ENCODE data around the gene UPF2. TPM values are rescaled to one million over a fixed set of nuclear protein-coding genes. Genes with fewer than 3 reads are reported as not detected.

UPF2 gene
- polyA plus RNA-seq, 1 donor from 2014 or later: 14.3 TPM

GRCh38 chr10:12027539-12027938 is 15.1 kb downstream of the UPF2 start:
- no peak for TF ChIP-seq EZH2 (IDR thresholded peaks at IDR 0.05; ENCODE audit: borderline replicate concordance, insufficient read depth, low read length, poor library complexity, severe bottlenecking)
- TF ChIP-seq CTCF (IDR thresholded peaks at IDR 0.05; ENCODE audit: poor library complexity, severe bottlenecking): no peak
- TF ChIP-seq SMC3 (conservative IDR thresholded peaks at IDR 0.05; ENCODE audit: poor library complexity): no peak
- no peaks in the 10 kb centered on the region for H3K27me3 ChIP-seq (ENCODE audit: insufficient read depth, low read depth, low read length)
- no peaks in the 10 kb centered on the region for H4K20me1 ChIP-seq (ENCODE audit: insufficient read depth)
- no peak overlapping the region for H3K9ac ChIP-seq (ENCODE audit: low read length)
- H3F3A ChIP-seq (ENCODE audit: insufficient read depth, low read length, poor library complexity, severe bottlenecking): no peaks in the 10 kb centered on the region
- H3K79me2 ChIP-seq (replicated peaks; ENCODE audit: insufficient read depth, low read length): peaks cover 7% of the 10 kb centered on the region
- H3K4me2 ChIP-seq (ENCODE audit: low read length): no peak overlapping the region
- no peak overlapping the region for H3K4me3 ChIP-seq (ENCODE audit: low read length)
- peaks cover 7% of the 10 kb centered on the region for H3K36me3 ChIP-seq (ENCODE audit: insufficient read depth, low read length)
- no peaks in the 10 kb centered on the region for H3K9me3 ChIP-seq (ENCODE audit: low read length)
- H3K27ac ChIP-seq (ENCODE audit: low read length): no peak overlapping the region
- H2AFZ ChIP-seq (ENCODE audit: low read depth, low read length): no peak overlapping the region
- H3K9me2 ChIP-seq (ENCODE audit: insufficient read depth, low read length): no peaks in the 10 kb centered on the region

GRCh38 chr10:12025591-12025990 is 17.0 kb downstream of the UPF2 start:
- H3K27me3 ChIP-seq (ENCODE audit: insufficient read depth, low read depth, low read length): no peaks in the 10 kb centered on the region
- peaks cover 7% of the 10 kb centered on the region for H3K79me2 ChIP-seq (replicated peaks; ENCODE audit: insufficient read depth, low read length)
- H2AFZ ChIP-seq (ENCODE audit: low read depth, low read length): no peak overlapping the region
- no peaks in the 10 kb centered on the region for H3K9me2 ChIP-seq (ENCODE audit: insufficient read depth, low read length)
- no peak for TF ChIP-seq CTCF (IDR thresholded peaks at IDR 0.05; ENCODE audit: poor library complexity, severe bottlenecking)
- no peak for TF ChIP-seq REST (IDR thresholded peaks at IDR 0.05; ENCODE audit: borderline replicate concordance)
- TF ChIP-seq EZH2 (IDR thresholded peaks at IDR 0.05; ENCODE audit: borderline replicate concordance, insufficient read depth, low read length, poor library complexity, severe bottlenecking): no peak
- no peak for TF ChIP-seq SMC3 (conservative IDR thresholded peaks at IDR 0.05; ENCODE audit: poor library complexity)
- no peak for TF ChIP-seq EP300 (conservative IDR thresholded peaks at IDR 0.05; ENCODE audit: poor library complexity, severe bottlenecking)
- no peak for TF ChIP-seq MXI1 (conservative IDR thresholded peaks at IDR 0.05; ENCODE audit: poor library complexity, severe bottlenecking)
- no peak for TF ChIP-seq RAD21 (conservative IDR thresholded peaks at IDR 0.05)
- no peak for TF ChIP-seq TAF1 (IDR thresholded peaks at IDR 0.05; ENCODE audit: low read depth)
- no peaks in the 10 kb centered on the region for H3K9me3 ChIP-seq (ENCODE audit: low read length)
- no peak overlapping the region for H3K9ac ChIP-seq (ENCODE audit: low read length)
- H3K36me3 ChIP-seq (ENCODE audit: insufficient read depth, low read length): peaks cover 7% of the 10 kb centered on the region
- H3K4me2 ChIP-seq (ENCODE audit: low read length): no peak overlapping the region
- no peaks in the 10 kb centered on the region for H3F3A ChIP-seq (ENCODE audit: insufficient read depth, low read length, poor library complexity, severe bottlenecking)
- H3K4me3 ChIP-seq (ENCODE audit: low read length): no peak overlapping the region
- no peak overlapping the region for H3K27ac ChIP-seq (ENCODE audit: low read length)
- H4K20me1 ChIP-seq (ENCODE audit: insufficient read depth): no peaks in the 10 kb centered on the region
